NCI-H1092 (cell line): Measurements from ENCODE around the gene ADNP.

Source experiments
- DNase-seq: peaks from one replicate; lab custom pipeline; 2025; lab: John Stamatoyannopoulos, UW

Gene ADNP

DNA sequence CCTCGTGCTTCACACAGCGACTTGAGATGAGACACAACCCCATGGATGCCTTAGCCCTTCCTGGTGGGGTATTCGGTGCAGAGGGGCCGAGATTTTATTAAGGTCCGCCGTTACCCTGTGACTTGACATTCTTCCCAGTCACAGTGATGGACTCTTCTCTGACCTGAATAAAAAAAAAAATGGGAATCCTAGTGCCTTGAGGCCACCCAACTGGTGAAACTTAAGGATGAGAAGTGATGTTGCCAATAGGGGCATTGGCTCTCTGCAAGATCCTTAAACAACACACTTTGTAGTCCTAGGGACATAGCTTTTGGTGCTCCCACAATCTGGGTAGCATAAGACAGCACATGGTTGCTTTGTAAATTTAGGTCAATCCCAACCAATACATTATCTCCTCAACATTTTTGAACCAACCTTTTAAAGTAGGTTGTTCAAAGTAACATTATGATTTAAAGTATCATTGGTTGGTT is 814 bp upstream of the ADNP start:
- no peak for DNase-seq

DNA sequence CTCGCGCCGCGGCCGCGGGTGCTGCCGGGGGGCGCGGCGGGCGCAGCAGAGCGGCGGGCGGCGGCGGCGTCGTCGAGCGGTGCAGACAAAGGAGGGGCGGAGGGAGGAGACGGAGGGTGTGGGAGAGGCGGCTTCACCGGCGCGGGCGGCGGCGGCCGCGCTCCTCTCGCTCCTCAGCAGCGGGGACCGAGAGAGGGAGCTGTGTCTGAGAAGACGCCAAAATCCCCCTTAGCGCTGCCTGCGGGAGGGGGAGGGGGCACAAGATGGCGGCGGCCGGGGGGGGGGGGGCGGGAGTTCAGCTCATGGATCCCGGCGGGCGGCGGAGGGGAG is 296 bp downstream of the ADNP start:
- no peak for DNase-seq

DNA sequence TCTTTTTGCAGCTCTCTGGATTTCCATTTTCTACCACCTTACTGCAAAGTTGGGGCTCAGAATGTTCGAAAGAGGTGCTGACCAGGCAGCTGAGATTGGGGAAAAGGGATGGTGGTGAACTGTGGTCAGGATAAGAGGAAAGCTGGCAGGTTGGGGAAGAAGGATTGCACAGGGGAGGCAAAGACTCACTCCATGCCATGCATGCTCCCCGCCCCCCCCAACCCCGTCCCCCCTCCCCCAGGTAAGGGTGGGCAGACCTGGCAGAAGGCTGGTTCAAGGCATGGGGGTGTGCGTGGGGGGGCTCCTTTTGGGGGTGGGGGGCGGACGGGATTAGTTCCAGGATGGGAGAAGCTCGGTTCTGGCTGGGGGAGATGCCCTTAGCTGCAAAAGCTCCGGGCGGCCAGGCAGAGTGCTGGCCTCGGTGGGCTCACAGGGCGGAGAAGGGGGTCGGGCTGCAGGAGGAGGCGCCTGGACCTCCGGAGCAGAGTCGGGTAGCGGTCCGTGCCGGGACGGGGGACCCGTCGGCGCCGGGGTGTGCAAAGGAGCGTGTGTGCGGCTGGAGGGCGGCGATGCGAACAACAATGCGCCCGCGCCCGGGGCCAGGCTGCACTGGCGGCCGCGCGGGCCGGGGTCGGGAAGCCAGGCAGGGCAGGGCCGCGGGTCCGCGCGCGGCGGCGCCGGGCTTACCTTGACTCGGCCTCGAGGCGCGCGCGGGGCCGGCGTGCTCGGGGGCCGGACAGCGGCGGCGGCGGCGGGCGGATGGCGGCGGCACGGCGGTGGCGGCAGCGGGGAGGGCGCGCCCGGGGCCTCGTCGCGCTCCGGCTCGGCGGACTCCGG is 880 bp downstream of the ADNP start:
- no peak for DNase-seq

DNA sequence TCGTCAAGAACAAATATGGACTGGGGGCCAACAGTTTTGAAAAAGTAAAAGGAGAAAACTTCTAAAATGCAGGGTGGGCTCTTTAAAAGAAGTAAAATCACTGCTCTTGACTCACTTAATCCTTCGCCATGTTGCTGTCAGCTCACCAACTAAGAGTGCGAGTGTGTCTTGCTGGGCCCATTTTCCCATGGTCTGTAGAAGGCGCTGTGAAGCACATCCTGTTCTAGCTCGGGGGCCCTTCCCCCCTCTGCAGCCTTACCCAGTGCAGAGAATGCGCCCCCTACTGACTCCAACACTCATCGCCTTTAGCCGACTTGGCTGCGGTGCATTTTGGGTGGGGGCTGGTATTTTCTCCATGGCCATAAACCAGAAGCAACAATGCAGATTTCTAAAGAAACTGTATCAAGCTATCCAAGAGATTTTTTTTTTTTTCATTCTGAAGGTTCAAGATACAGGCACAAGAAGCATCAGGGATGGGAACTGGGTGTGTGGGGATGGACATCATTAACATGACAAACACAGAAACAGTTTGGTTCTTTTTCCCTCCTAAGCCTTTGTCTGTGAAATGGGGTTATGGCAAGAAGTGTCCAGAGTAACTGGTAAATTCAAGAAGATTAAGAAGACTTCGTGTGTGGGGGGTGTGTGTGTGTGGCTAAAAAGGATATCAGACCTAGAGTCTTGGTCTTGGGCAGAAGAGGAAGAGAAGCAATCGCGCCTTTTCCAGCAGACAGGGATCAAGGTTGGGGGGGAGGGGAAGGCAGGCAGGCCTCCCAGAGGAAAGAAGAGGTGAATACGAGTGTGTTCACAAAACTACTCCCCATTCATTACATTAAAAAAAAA is 1.7 kb downstream of the ADNP start:
- peak; percentile 84 for DNase-seq

DNA sequence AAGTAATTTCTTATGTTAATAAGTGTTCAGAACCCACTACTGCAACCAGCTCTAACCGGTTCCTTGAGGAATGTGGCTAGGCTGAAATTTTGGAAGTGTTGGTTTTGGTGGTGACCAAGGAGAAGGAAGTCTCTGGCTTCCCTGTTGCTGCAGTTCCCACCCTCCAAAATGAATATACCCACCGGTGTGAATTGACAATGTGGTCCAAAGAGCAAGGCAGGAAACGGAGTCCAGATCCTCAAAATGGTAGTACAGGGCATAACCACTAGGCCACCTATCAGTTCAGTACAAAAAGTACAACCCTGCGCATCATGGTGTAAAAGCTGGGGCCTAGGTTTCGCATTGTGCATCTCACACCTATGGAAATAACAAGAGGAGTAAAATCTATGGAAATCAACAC is 2.8 kb downstream of the ADNP start:
- DNase-seq, result no peak

DNA sequence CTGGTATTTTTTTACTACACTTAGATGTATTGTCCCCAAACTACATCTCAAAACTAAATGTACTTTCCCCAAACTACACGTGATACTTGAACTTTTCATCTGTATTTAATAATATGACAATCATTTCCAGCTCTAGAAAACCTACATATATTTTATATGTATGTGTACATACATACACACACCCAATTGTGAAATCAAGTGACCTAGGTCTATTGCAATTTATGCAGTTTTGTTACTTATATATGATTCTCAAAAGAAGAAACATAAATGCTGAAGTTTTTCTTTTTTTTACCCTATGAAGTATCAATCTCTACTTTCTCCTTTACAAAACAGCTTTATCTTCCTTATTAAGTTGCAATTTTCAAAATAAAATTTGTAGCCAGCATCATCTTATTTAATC is 4.7 kb downstream of the ADNP start:
- no peak for DNase-seq

DNA sequence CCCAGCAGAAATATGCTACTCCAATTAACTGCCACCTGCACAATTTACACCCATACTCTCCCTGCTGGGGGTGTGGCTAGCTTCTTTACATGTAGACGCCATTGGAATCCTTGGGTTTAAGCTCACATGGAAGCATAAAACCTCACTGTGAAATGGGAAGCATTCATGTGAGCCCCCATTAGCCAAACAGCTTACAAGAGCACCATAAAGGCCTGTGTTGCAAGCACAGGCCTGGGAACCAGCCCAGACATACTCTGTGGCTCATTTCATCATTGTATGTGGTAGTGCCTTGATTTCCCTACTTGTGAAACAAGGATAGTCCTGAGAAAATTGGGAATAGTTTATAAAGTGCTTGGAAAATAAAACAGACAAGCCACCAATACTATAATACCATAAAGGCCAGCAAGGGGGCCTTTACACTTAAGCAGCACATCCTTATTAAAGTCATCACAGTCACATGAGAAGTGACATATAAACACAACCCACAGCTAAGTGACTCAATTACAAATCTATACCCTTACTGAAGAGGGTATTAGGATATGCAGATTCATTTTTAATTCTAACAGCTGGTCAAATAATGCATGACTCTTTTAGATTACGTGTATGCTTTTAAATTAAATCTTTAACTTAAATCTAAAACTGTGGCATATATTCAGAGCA is 6.8 kb downstream of the ADNP start:
- DNase-seq, result no peak

DNA sequence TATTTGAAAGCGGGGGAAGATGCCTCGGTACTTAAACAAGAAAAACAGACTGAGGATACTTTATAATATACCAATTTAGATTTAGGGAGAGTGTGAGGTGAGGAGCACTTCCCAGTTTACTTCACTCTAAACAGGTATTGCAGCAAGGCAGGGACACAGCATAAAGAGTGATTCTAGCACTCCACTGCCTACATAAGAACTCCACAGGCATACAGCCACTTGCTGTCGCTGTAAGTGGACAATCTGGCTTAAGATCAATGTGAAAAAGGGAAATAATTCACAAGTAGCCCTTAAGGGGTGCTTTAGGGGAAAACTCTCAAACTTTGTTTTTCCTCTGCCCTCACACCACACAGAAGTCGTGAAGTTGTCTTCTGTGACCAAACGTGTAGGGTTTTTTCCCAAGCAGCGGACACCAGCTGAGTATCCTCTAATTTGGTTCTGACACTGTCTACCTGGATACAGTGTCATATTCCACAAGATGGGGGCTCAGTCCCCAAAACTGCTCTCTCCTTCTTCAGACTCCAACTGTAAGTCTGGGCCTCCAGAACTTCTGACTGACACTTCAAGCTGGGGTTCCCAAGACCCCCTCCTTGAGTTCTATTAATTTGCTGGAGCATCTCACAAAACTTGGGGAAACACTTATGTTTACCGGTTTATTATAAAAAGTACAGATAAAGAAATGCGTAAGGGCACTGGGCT is 9.3 kb downstream of the ADNP start:
- no peak for DNase-seq

DNA sequence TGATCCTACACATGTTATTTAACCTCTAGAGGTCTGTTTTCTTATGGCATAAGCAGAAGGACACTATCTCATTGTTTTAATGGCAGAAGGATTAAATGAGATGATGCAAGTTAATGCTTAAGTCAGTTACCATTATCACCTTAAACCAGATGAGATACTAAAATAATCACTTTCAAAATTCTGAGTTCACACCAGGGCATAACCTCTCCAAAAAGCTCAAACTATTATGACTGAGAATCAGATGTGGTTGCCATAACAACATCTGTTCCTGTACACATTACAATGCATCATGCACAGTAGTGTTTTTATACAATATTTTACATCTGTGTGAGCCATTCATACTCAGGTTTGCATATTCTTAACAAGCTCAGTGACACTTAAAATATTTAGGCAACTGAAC is 10.2 kb downstream of the ADNP start:
- no peak for DNase-seq

DNA sequence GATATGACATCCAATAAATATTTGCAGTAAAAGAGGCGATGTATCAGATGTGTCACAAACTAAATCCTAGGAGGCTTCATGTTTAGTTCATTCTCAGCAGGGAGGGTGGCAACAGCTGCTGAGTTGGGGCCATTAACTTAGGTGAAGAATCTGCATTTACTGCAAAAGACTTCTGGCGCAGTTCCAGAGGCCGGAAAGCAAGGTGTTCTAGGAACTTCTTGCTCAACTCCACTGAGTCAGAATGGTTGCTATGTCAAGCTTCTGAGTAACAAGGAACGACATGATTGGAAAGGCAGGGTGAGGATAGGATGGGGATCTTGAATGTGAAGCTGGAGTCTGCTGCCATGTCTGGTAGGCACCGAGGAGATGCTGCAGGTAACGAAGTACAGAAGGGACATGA is 11.7 kb downstream of the ADNP start:
- no peak for DNase-seq

DNA sequence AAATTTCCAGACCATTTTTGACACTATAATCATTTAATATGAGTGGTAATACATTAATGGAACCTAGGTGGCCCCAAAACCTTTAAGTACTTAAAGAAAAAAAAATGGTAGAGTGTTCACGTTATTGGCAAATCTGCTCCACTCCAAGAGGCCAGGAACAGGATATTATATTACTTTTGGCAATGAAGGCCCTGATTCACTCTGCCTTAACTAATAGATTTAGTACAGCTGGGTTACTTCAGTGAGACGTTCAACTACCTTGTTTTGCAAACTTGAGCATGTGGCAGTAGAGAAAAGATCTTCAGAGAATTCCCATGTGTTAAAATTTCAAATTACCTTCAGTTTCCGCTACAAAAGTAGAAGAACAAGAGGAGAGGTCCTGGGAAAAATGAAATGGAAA is 12.8 kb downstream of the ADNP start:
- DNase-seq, result no peak

DNA sequence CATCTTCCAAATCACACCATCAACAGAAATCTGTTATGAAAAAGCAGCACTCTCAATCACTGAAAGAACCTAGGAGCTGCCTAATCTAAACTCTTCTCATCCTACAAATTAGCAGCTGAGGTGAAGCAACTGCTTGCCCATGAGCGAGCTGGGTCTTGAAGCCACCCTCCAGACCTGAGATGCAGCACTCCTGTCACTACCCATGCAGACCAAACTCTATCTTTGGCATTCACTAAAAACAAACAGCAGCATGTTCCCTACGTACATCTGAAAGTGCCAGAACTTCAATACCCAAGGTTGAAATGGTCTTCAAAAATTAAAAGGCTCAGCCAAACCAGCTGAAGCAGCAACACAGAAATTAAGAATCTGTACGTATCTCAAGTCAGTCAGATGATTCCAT is 14.3 kb downstream of the ADNP start:
- DNase-seq, result no peak

DNA sequence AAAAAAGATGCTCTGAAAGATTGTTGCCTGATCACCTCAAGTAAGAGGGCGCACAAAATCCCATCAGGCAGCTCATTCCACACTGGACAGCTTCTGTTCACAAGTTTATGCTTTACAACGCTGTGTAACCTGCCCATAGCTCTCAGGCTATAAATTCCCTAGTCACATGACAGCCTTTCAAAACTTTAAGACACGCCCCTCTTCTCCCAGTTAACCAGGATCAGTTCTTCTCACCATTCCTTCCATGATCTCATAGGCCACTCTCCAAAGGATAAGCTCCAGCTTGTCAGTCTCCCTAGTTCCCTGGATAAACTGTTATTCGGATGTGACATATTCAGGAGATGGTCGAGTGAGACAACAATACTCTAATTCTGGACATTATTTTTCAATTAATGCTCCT is 15.0 kb downstream of the ADNP start:
- no peak for DNase-seq

DNA sequence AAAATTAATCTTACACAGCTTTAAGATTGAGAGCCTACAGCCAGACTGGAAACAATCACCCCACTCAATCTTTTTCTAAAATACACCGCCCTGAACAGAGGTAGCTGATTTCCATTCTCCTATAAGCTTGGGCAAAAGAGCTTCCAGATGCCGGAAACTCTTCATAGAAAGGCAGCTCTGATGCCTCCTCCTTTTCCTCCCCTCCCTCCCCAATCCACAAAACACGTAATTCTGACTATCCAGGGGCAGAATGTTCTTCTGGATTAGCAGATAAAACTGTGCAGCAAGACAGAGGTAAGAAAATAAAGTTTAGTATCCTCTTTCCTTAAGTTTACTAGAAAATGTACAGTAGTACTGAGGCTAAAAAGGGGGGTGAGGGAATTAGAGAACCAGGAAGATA is 15.8 kb downstream of the ADNP start:
- no peak for DNase-seq

DNA sequence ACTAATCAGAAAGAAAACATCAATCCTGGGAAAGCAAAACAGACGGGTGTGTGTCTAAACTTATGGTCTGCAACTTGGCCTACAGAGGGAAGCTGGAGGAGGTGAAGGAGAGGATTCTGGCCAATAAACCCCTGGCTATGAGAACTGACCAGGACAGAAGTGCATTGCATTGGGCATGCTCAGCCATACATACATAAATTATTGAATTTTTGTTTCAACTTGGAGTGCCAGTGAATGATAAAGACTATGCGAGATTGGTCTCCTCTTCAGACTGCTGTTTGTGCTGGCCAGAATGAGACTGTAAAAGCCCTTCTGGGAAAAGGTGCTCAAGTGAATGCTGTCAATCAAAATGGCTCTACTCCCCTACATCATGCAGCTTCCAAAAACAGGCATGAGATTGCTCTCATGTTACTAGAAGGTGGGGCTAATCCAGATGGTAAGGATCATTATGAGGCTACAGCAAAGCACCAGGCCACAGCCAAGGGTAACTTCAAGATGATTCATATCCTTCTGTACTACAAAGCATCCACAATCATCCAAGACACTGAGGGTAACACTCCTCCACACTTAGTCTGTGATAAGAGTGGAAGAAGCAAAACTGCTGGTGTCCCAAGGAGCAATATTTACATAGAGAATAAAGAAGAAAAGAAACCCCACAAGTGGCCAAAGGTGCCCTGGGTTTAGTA is 17.4 kb downstream of the ADNP start:
- no peak for DNase-seq

DNA sequence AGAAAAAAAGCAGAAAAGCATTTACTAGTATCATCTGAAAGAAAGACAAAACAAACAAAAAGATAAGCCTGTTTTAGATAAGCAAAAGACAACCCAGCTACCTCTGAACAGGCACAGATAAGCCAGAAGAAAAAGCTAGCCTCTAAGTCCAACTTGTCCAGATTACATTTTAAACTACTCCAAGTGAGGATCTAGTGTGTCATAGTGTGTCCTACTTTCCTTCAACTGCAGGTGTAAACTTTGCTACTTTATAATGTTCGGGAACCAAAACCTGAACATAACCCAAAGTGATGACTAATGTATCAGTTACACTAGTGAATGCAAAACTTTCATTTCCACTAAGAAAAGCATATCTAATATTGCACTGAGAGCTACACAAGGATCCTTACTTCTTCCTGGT is 19.5 kb downstream of the ADNP start:
- no peak for DNase-seq

DNA sequence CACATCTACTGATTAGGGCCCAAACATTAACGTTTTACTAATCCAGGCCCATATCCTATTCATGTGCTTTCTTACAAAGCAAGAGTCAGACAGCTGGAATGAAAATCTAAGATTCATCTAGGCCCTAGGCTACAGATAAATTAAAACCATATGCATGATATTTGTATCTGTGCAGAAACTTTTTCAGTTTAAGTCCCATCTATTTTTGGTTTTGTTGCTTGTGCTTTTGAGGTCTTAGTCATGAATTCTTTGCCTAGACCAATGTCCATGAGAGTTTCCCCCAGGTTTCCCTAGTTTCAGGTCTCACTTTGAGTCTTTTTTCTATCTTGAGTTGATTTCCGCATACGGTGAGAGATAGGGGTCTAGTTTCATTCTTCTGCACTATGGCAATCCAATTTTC is 20.2 kb downstream of the ADNP start:
- DNase-seq, result no peak

DNA sequence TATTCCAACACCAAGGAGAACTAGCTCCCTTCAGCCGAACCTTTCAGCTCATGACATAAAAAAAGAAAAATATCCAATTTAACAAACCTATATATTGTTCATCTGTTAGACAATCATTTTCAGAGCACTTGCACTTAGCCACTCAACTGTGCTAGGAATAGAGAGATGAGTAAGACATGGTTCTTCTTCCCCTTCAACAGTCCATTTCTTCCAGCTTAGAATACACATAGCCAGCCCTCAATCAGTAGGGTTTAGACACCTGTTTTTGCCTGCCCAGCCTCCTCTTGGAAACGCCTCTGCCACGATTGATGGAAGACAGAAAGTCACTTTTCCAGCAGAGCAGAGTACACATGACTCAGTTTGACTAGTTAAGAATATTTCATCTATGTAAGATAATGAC is 21.8 kb downstream of the ADNP start:
- no peak for DNase-seq

DNA sequence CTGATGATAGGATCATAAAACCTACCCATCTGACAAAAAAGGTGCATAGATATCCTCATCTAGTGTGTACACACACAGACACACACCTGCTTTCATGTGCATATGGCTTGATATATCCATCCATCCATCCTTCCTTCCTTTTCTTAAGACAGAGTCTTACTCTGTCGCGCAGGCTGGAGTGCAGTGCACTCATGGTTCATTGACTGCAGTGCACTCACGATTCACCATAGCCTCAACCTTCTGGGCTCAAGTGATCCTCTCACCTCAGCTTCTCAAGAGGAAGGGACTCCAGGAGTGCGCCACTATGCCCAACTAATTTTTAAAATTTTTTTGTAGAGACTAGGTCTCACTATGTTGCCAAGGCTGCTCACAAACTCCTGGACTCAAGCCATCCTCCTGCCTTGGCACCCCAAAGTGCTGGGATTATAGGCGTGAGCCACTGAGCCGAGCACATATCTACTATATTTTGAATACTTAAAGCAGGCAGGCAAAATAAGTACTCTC is 27.1 kb downstream of the ADNP start:
- no peak for DNase-seq

DNA sequence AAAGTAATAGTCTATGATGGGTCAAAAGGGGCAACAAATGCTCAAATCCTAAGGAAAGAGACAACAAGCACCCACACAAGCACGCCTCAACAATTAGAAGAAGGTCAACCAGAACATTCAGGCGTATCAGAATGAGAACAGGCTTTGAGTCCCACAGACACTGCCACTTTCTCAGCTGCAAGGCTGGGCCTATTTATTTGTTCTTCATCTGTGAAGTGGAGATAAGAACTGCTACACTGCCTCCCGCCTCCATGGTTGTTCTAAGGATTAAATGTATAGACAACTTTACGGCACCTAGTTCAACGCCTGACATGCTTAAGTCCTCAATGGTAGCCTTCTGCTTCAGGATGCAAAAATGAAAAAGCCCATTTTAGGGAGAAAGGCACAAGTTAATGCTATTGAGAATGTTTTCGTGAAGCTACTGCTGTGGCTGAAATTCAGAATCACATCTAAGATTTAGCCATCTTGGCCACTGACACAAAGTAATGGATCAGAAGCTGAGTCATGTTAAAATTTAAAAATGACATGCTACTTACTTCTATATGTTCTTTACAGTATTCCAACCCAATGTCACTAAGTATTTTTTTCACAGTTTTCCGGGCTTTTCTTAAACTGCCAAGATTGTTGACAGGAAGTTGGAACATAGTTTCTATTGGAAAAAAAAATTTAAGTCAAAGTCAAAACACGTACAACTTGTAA is 27.7 kb downstream of the ADNP start:
- no peak for DNase-seq

DNA sequence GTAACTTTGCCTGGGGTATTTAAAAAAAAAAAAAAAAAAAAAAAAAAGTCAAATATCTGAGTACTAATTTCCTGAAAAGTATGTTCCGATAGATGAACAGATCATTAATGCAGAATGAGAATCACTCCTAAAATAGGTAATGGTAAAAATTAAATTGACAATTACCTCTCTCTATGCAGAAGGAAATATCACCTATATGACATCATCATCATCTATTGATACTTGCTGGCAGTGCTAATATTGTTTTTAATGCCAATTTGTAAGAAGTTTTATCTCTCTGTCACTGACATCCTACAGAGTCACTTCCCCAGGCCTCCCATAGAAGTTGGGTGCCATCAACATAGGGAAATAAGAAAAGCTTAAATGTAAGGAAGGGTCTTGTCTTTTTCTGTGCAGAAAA is 29.9 kb downstream of the ADNP start:
- DNase-seq, result no peak
